NCI-H2081 (cell line): ENCODE data around the gene PLAA.
A peak's percentile ranks its signal among the peaks of the same experiment; 100 is the strongest.
"Not testable (repeated sequence)": the region's sequence is repeated elsewhere in the genome, so short reads cannot be mapped to it uniquely, and the experiment has no call there.

Experiments
- DNase-seq, 2 experiments: peaks; one replicate each; lab custom pipeline; 2025; lab: John Stamatoyannopoulos, UW

Gene PLAA

GRCh38 chr9:26935847-26936246 lies 11.2 kb downstream of the PLAA start:
- DNase-seq, result no peak

DNA sequence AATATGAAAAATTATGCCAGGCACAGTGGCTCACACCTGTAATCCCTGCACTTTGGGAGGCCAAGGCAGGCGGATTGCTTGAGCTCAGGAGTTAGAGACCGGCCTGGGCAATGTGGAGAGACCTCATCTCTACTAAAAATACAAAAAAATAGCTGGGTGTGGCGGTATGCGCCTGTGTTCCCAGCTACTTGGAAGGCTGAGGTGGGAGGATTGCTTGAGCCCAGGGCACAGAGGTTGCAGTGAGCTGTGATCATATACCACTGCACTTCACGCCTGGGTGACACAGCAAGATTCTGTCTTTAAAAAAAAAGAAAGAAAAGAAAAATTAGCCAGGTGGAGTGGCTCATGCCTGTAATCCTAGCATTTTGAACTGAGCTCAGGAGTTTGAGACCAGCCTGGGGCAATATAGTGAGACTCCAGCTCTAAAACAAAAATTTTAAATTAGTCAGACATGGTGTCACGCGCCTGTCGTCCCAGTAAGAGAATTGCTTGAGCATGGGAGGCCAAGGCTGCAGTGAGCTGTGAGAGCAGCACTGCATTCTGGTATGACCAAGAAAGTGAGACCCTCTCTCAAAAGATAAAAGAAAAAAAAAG lies 18.0 kb downstream of the PLAA start:
- DNase-seq, result no peak

DNA sequence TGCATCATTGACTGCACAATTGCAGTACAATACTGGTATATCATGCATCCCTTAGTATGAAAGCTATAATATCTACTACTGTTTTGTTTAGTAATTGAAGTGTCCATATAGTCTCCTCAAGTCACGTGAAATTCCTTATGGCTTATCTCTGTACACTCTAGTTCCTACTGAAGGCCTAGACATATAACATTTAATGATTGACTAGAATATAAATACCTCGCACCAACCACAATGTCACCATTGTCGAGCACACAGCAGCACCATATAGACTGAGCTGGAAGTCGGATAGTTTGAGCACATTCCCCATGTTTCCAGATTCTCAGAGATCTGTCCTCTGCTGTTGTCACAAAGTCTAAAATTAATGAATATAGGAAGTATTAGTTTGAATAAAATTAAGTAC lies 21.4 kb downstream of the PLAA start:
- DNase-seq, result no peak

GRCh38 chr9:26919698-26920097 lies 27.3 kb downstream of the PLAA start:
- no peak for DNase-seq

GRCh38 chr9:26913138-26913668 lies 33.8 kb downstream of the PLAA start:
- no peak for DNase-seq

DNA sequence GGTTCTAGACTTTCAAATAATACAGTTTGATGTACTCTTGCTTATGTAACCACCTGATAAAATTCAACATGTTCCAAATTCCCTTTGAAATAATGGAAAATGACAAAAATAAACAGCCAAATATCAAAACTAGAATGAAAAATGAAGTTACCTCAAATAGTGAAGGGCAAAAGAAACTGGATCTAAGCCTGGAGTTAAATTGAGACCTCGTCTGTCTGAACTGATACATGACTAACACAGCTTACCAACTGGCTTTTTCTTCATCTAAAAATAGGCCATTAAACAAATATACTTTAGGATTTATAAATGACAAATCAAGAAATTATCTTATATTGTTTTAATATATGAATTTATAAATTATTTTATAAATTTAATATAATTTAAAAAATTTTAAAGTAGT lies 42.4 kb downstream of the PLAA start:
- DNase-seq, result no peak

GRCh38 chr9:26904070-26904469 lies 43.0 kb downstream of the PLAA start:
- DNase-seq, result no peak

DNA sequence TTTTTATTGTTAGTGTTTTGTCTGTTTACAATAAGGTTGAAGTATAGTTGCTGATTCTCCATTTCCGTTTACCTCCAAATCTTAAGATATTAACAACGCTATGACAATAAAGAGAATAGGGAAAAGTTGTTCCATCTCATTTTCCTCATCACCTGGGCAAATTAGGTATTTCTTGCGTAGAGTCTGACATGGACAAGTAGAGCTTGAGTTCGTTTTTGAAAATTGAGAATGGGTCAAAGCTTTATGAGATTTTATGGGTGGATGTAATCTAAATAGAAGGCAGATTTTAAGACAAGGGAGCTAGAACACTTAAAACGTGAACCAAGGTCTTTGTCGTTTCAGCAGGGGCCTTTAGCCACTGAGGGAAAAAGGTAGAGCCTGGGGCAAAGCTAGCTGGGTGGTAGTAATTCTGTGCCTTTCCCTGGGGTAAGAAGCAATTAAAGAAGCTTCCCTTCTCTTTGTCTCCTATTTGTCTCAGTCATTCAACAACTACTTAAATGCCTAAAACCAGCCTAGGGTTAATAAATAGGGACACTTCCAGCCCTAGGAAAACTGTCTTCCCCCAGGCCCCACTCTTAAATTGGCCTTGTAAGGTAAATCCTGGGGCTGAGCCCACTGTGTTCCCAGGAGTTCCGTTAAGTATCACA lies 53.9 kb downstream of the PLAA start:
- no peak for DNase-seq

GRCh38 chr9:26892251-26893029 lies 54.6 kb downstream of the PLAA start, which contains the start of gene CAAP1:
CAAP1 (minus strand) TSS chr9:26892802; CDS start chr9:26892715, 87 bp downstream.
- DNase-seq, result peak; percentile 95 to 98

- DNase-seq, result no peak
Observed at GRCh38 chr9:26891726-26892125, 55.3 kb downstream of the PLAA start.

DNA sequence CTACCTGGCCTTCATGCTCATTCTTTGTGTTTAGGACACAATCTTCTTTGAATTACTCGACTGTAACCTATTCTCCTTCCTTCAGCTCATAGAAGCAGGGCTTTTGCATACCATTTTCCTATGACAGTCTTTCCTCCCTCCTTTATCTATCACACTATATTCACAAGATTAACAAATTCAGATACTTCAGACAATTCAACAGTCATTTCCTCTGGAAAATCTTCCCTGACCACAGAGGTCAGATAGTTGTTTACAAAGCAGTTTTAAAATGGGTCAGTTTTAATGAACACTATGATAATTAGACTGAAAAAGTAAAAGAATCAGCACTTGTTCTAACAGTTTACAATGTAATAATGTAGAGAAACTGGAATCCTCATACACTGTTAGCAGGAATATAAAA lies 58.8 kb downstream of the PLAA start:
- DNase-seq, result no peak

GRCh38 chr9:26882154-26882553 lies 64.9 kb downstream of the PLAA start:
- no peak for DNase-seq

DNA sequence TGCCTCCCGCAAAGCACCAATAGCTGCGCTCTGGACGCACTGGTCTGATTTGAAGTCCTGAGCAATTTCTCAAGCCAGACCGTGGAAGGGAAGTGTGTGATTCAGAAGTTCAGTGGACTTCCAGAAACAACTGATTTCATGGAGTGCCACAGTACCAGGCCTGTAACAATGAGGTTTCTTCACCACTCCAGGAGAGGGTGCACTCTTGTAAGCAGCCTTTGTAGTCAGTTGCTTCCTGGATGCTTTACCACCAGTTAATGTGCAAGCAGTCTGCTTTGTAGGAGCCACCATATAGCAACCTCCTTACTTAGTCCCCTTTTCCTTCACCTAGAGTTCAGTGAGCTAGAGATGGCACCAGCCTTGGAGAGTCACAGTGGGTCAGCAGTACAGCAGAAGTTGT lies 66.8 kb downstream of the PLAA start:
- no peak for DNase-seq

DNA sequence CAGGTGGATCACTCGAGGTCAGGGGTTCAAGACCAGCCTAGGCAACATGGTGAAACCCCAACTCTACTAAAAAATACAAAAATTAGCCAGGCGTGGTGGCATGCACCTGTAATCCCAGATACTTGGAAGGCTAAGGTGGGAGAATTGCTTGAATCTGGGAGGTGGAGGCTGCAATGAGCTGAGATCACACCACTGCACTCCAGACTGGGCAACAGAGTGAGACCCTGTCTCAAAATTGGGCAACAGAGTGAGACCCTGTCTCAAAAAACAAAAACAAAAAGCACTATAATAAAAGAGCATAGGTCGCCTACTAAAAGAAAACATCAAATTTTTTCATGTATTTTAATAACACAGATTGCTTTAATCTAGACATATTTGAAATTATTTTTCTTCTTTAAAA lies 71.9 kb downstream of the PLAA start:
- not testable (repeated sequence) for DNase-seq

DNA sequence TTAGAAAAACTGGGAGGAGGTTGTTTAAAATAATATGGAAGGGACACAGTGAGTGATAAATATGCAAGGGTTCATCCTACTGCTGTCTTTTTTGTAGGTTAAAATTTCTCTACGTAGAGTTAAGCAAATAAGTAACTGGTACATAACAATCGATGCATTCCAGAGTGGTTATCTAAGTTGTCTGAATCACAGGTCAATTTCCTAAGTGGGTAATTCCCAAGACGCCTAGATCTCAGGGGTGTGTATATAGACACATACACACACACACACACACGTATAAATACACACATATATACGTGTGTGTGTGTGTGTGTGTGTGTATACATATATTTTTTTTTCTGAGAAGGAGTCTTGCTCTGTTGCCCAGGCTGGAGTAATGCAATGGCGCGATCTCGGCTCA lies 76.8 kb downstream of the PLAA start:
- no peak for DNase-seq

GRCh38 chr9:26863074-26863473 lies 84.0 kb downstream of the PLAA start:
- peak in 1 of 2 experiments; percentile 14 for DNase-seq

DNA sequence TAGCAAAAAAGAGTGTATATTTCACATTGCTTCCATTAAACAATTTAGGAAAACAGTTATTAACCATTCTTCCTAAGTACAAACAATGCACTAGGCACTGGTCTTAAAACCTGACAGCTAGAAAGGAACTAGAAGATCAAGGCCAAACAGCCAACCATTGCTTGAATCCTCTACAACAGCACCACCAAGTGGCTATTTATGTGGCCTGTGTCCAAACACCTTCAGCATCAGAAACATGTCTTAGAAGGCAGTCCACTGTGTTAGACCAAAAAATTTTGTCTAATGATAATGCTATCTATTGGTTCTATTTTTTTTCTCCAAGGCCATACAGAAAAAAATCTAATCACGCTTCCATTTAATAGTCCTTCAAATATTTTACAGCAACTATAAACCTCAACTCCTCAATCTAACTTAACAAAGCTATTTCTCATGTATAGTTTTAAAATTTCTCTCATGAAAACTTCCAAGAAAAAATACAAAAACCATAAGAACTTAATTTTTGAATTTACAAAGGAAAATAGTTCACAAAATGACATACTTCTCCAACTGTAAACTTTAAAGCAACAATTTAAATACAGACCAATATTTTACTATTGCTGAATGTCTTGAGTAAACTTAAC lies 90.5 kb downstream of the PLAA start:
- peak; percentile 72 to 88 for DNase-seq
